H9 (cell line): Measurements from ENCODE around the gene SDF2. TPM values are rescaled to one million over a fixed set of nuclear protein-coding genes. Genes with fewer than 3 reads are reported as not detected.

Experiments
- DNase-seq: peaks from one replicate; pipeline ENCODE4 v3.0.0-alpha.2; 2017
- H2AFZ ChIP-seq: one replicate; pipeline ENCODE4 v1.6.1; 2013; ENCODE audit warnings: mild to moderate bottlenecking, low read length, control low read depth, moderate library complexity
- H2AK5ac ChIP-seq: 2 replicates; pipeline ENCODE4 v1.6.1; 2013; ENCODE audit warnings: low read length, control low read depth, mixed read lengths; ENCODE audit not compliant: insufficient read length
- H2BK120ac ChIP-seq: one replicate; pipeline ENCODE4 v1.6.1; 2013; ENCODE audit warnings: low read depth, mild to moderate bottlenecking, low read length, control low read depth, inconsistent platforms; ENCODE audit not compliant: poor library complexity, severe bottlenecking
- H2BK12ac ChIP-seq: 2 replicates; pipeline ENCODE4 v1.6.1; 2013; ENCODE audit warnings: low read length, control low read depth, mixed read lengths, low read depth; ENCODE audit not compliant: insufficient read length
- H2BK15ac ChIP-seq: 2 replicates; pipeline ENCODE4 v1.6.1; 2013; ENCODE audit warnings: low read depth, low read length, control low read depth
- H2BK20ac ChIP-seq: one replicate; pipeline ENCODE4 v1.6.1; 2013; ENCODE audit warnings: low read depth, mild to moderate bottlenecking, low read length, control low read depth, inconsistent platforms; ENCODE audit not compliant: poor library complexity, severe bottlenecking
- H2BK5ac ChIP-seq: 2 replicates; pipeline ENCODE4 v1.6.1; 2013; ENCODE audit warnings: low read length, control low read depth, mixed read lengths; ENCODE audit not compliant: insufficient read length
- H3K14ac ChIP-seq: 2 replicates; pipeline ENCODE4 v1.6.1; 2013; ENCODE audit warnings: low read length, control low read depth; ENCODE audit not compliant: insufficient read depth
- H3K18ac ChIP-seq: 2 replicates; pipeline ENCODE4 v1.6.1; 2013; ENCODE audit warnings: low read depth, mild to moderate bottlenecking, mixed read lengths, low read length, control low read depth; ENCODE audit not compliant: insufficient read length
- H3K23ac ChIP-seq: 2 replicates; pipeline ENCODE4 v1.6.1; 2013; ENCODE audit warnings: low read length, control low read depth, mixed read lengths, low read depth; ENCODE audit not compliant: insufficient read length
- H3K23me2 ChIP-seq: 2 replicates; pipeline ENCODE4 v1.6.1; 2013; ENCODE audit warnings: low read depth, mild to moderate bottlenecking, mixed read lengths, low read length, control low read depth; ENCODE audit not compliant: insufficient read length, poor library complexity, severe bottlenecking
- H3K27ac ChIP-seq: 2 replicates; pipeline ENCODE4 v1.5.1; 2013; ENCODE audit warnings: low read length, control low read depth, mixed read lengths, low read depth; ENCODE audit not compliant: insufficient read length
- H3K27me3 ChIP-seq: 2 replicates; pipeline ENCODE4 v1.6.1; 2013; ENCODE audit warnings: low read length, control low read depth, inconsistent platforms; ENCODE audit not compliant: insufficient read depth
- H3K4ac ChIP-seq: 2 replicates; pipeline ENCODE4 v1.6.1; 2013; ENCODE audit warnings: low read depth, mild to moderate bottlenecking, control low read depth, inconsistent platforms, low read length, moderate library complexity
- H3K4me1 ChIP-seq: 2 replicates; pipeline ENCODE4 v1.6.1; 2013; ENCODE audit warnings: low read length, control low read depth, inconsistent platforms; ENCODE audit not compliant: insufficient read depth
- H3K4me2 ChIP-seq: 2 replicates; pipeline ENCODE4 v1.6.1; 2013; ENCODE audit warnings: low read length, control low read depth, mixed read lengths; ENCODE audit not compliant: insufficient read length, insufficient read depth
- H3K56ac ChIP-seq: 2 replicates; pipeline ENCODE4 v1.6.1; 2013; ENCODE audit warnings: low read depth, mild to moderate bottlenecking, mixed read lengths, low read length, control low read depth; ENCODE audit not compliant: insufficient read length
- H3K79me1 ChIP-seq: 2 replicates; pipeline ENCODE4 v1.6.1; 2013; ENCODE audit warnings: low read depth, mild to moderate bottlenecking, moderate library complexity, low read length, control low read depth, inconsistent platforms; ENCODE audit not compliant: insufficient read depth, poor library complexity, severe bottlenecking
- H3K79me2 ChIP-seq: 2 replicates; pipeline ENCODE4 v1.6.1; 2013; ENCODE audit warnings: low read length, control low read depth, inconsistent platforms; ENCODE audit not compliant: insufficient read depth
- H3K9ac ChIP-seq: 2 replicates; pipeline ENCODE4 v1.6.1; 2013; ENCODE audit warnings: low read length, control low read depth, mixed read lengths; ENCODE audit not compliant: insufficient read length; ENCODE audit errors: extremely low read depth
- H3K9me3 ChIP-seq: one replicate; pipeline ENCODE4 v1.6.1; 2013; ENCODE audit warnings: low read depth, low read length, inconsistent platforms; ENCODE audit not compliant: control insufficient read depth
- H3T11ph ChIP-seq: one replicate; pipeline ENCODE4 v1.6.1; 2013; ENCODE audit warnings: mild to moderate bottlenecking, low read length, control low read depth, inconsistent platforms
- H4K20me1 ChIP-seq: one replicate; pipeline ENCODE4 v1.6.1; 2013; ENCODE audit not compliant: control insufficient read depth, insufficient read length, insufficient read depth
- H4K5ac ChIP-seq: 2 replicates; pipeline ENCODE4 v1.6.1; 2013; ENCODE audit warnings: low read depth, mild to moderate bottlenecking, mixed read lengths, low read length, control low read depth; ENCODE audit not compliant: insufficient read length
- H4K8ac ChIP-seq: replicated peaks from 2 replicates; pipeline ENCODE4 v1.6.1; 2013; ENCODE audit warnings: low read length, control low read depth, mixed read lengths, low read depth; ENCODE audit not compliant: insufficient read length
- H4K91ac ChIP-seq: 2 replicates; pipeline ENCODE4 v1.6.1; 2013; ENCODE audit warnings: low read depth, mild to moderate bottlenecking, moderate library complexity, mixed read lengths, low read length, control low read depth; ENCODE audit not compliant: insufficient read length
- H3K27ac Mint-ChIP-seq, 3 experiments: 2 replicates in 2 of 3; 3 replicates in 1 of 3; pipeline ENCODE4 v1.8.0; 2020 to 2021; ENCODE audit warnings: mixed read lengths in 3 of 3, mild to moderate bottlenecking in 1 of 3, moderate library complexity in 1 of 3
- H3K27me3 Mint-ChIP-seq: 2 replicates; pipeline ENCODE4 v1.8.0; 2021; ENCODE audit warnings: low read depth, mild to moderate bottlenecking, moderate library complexity, mixed read lengths
- H3K36me3 Mint-ChIP-seq, 3 experiments: 2 replicates in 2 of 3; 3 replicates in 1 of 3; pipeline ENCODE4 v1.8.0; 2020 to 2021; ENCODE audit warnings: low read depth in 3 of 3, mixed read lengths in 3 of 3; ENCODE audit not compliant: insufficient read depth in 1 of 3
- H3K4me1 Mint-ChIP-seq, 2 experiments: 2 replicates each; pipeline ENCODE4 v1.8.0; 2020; ENCODE audit warnings: mixed read lengths in 2 of 2
- H3K4me3 Mint-ChIP-seq, 2 experiments: 2 replicates in 1 of 2; 3 replicates in 1 of 2; pipeline ENCODE4 v1.8.0; 2020 to 2021; ENCODE audit warnings: mild to moderate bottlenecking in 2 of 2, mixed read lengths in 2 of 2, moderate library complexity in 1 of 2
- H3K9me3 Mint-ChIP-seq, 2 experiments: 2 replicates in 1 of 2; 3 replicates in 1 of 2; pipeline ENCODE4 v1.8.0; 2020; ENCODE audit warnings: mild to moderate bottlenecking in 2 of 2, mixed read lengths in 2 of 2, moderate library complexity in 1 of 2
- CTCF ChIP-seq: fragments of 200-600 bp; sonication (generic); conservative IDR thresholded peaks from 3 replicates; pipeline ENCODE4 v1.8.0; 2021; ENCODE audit warnings: antibody characterized with exemption, mild to moderate bottlenecking
- WGBS: extraction: QIAGEN DNeasy Blood & Tissue Kit; methylation state at CpG from one replicate; pipeline ENCODE4 v1.1.7; 2013; ENCODE audit warnings: missing lambda C conversion rate, low lambda C conversion rate, mixed read lengths; ENCODE audit not compliant: insufficient read length; ENCODE audit errors: extremely low coverage; 5-methylcytosine and 5-hydroxymethylcytosine counted together
- total RNA-seq: library from RNA; stranded (reverse); gene quantifications from 2 replicates; pipeline ENCODE4 v1.2.1, GENCODE V29; 2021

SDF2 gene
- total RNA-seq, 1 experiment from 2014 or later: 40.2 TPM

GRCh38 chr17:28643983-28644786 is 17.5 kb downstream of the SDF2 start:
- no CpG with 5 or more reads among the region's 18 CpGs for WGBS
- no peak overlapping the region for H2AFZ ChIP-seq

More at GRCh38 chr17:28643983-28644786, 17.5 kb downstream of the SDF2 start:
- Mint-ChIP-seq H3K27me3 (no peaks in the 10 kb centered on the region), H3K36me3 (peaks cover 25 to 62% (median 50%) of the 10 kb centered on the region in 3 experiments), H3K9me3 (no peaks in the 10 kb centered on the region), H3K4me1 (peaks cover 14 to 23% of the 10 kb centered on the region in 2 experiments), H3K4me3 (peak overlapping the region; percentile 87 to 94), H3K27ac (peak overlapping the region; percentile 62 to 84 (median 73))
- Histone ChIP-seq H4K8ac (no peak overlapping the region), H3K18ac (no peak overlapping the region), H3K9me3 (no peaks in the 10 kb centered on the region), H2BK20ac (no peak overlapping the region), H2BK120ac (no peak overlapping the region), H4K91ac (no peak overlapping the region), H3K9ac (peak overlapping the region; percentile 90), H3K4me1 (no peaks in the 10 kb centered on the region), H3K79me1 (no peaks in the 10 kb centered on the region), H3K4ac (no peak overlapping the region), H3K23ac (no peak overlapping the region), H2BK15ac (no peak overlapping the region), H3K79me2 (no peaks in the 10 kb centered on the region; the same call in 1 of the 2 replicates), H3K56ac (no peak overlapping the region), H4K5ac (no peak overlapping the region), H3K27me3 (no peaks in the 10 kb centered on the region), H2AK5ac (no peak overlapping the region), H3K27ac (no peak overlapping the region), H4K20me1 (no peaks in the 10 kb centered on the region), H2BK5ac (no peak overlapping the region), H3K4me2 (peak overlapping the region; percentile 99), H3T11ph (no peak overlapping the region), H3K14ac (no peak overlapping the region; the same call in 1 of the 2 replicates), H2BK12ac (no peak overlapping the region), H3K23me2 (peaks cover 6% of the 10 kb centered on the region)
- TF ChIP-seq CTCF: peak; percentile 65
- DNase-seq: peak; percentile 68
